ENCODE results near the gene TMIGD1. TPM values are rescaled to one million over a fixed set of nuclear protein-coding genes. Genes with fewer than 3 reads are reported as not detected.
A peak's percentile ranks its signal among the peaks of the same experiment; 100 is the strongest.

The TMIGD1 gene
- total and polyA plus RNA-seq, 10 of the 15 experiments (the other 5 are each of a cell fraction or from before 2014, with no cell fraction given): not detected

GRCh38 chr17:30376621-30377452, 43.0 kb upstream of the TMIGD1 start (continued):
- TF ChIP-seq ZBTB4 (CRISPR knock-in tag; IDR thresholded peaks at IDR 0.05): no peak
- peak; percentile 37; the same call in 1 of the 2 replicates for TF ChIP-seq EED (IDR thresholded peaks at IDR 0.05; ENCODE audit: low read depth)
- TF ChIP-seq TAF1 (IDR thresholded peaks at IDR 0.05; ENCODE audit: borderline replicate concordance, low read depth, low read length): peak; percentile 7; the same call in 1 of the 2 replicates
- TF ChIP-seq ATF3 (IDR thresholded peaks at IDR 0.05; ENCODE audit: borderline replicate concordance, extremely low read depth, low read depth, low read length): no peak
- TF ChIP-seq KLF5 (IDR thresholded peaks at IDR 0.05; ENCODE audit: partially characterized antibody): no peak
- TF ChIP-seq ZNF592 (IDR thresholded peaks at IDR 0.05): no peak
- no peak for TF ChIP-seq ZNF622 (IDR thresholded peaks at IDR 0.05)
- no peak for TF ChIP-seq ZBED1 (IDR thresholded peaks at IDR 0.05; ENCODE audit: borderline replicate concordance)
- no peak for TF ChIP-seq MEF2A (IDR thresholded peaks at IDR 0.05; ENCODE audit: insufficient read depth, low read depth, low read length)
- TF ChIP-seq HDAC2 (IDR thresholded peaks at IDR 0.05): no peak
- no peak for TF ChIP-seq BCL11A (IDR thresholded peaks at IDR 0.05; ENCODE audit: low read depth, low read length)

All from GM12878 (cell line).